Brain microvascular endothelial cell (primary cell): ENCODE data around the gene YAF2.

ENCODE experiments used
- DNase-seq: peaks from one replicate; pipeline ENCODE4 v3.0.0-alpha.2; 2020
- H3K27ac ChIP-seq: fragments of 250-450 bp; sonication (Bioruptor Pico); 2 replicates; pipeline ENCODE4 v1.5.1; 2020; ENCODE audit warnings: mild to moderate bottlenecking, moderate library complexity
- H3K27me3 ChIP-seq: fragments of 250-450 bp; sonication (Bioruptor Pico); replicated peaks from 2 replicates; pipeline ENCODE4 v1.5.1; 2020; ENCODE audit warnings: mild to moderate bottlenecking
- H3K36me3 ChIP-seq: fragments of 250-450 bp; sonication (Bioruptor Pico); replicated peaks from 2 replicates; pipeline ENCODE4 v1.5.1; 2020; ENCODE audit warnings: mild to moderate bottlenecking
- H3K4me3 ChIP-seq: 2 replicates; pipeline ENCODE4 v1.5.1; 2011; ENCODE audit warnings: low read depth, mild to moderate bottlenecking, control low read depth, low read length, moderate library complexity
- in situ Hi-C: cut with HindIII; loops from 2 replicates; pipeline ENCODE4 v1.10.0; 2017; ENCODE audit warnings: low sequenced_read_pairs, low pct_ligation_motif_present
- TF ChIP-seq, protein P1 (sequence below): IDR thresholded peaks from 2 replicates; pipeline ENCODE4 v1.5.1; 2011; ENCODE audit warnings: low read depth, mild to moderate bottlenecking, moderate library complexity, low read length, control low read depth, inconsistent platforms; ENCODE audit errors: missing control alignments

The YAF2 gene

DNA sequence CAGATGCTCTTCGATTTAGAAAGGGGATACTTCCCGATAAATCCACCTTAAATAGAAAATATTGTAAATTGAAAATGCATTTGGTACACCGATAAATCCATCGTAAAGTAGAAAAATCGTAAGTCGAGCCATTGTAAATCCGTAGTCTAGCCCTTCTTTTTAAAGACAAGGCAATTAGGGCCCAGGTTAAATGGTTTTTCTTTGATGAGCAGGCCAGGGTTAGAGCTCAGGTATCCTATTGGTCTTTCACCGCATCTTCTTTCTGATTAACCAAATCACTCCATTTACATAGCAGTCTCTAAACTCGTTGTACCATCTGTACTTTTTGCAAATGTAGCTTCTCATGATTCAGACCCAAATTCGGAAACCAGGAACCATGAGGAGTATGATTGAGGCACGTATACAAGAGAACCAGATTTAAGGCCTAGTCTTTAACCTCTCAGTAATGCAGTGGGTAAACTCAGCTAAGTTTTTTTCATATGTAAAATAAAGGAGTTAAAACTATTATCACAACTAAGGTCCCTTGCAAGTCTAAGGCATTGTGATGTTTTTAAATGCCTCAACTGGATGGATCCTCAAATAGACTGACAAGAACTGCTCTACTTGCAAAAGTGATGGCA, 2.2 kb upstream of the YAF2 start:
- in situ Hi-C loops, result no loop called here
- Histone ChIP-seq H3K4me3 (no peak overlapping the region), H3K27me3 (no peaks in the 10 kb centered on the region), H3K27ac (no peak overlapping the region), H3K36me3 (no peaks in the 10 kb centered on the region)
- TF ChIP-seq, protein P1, sequence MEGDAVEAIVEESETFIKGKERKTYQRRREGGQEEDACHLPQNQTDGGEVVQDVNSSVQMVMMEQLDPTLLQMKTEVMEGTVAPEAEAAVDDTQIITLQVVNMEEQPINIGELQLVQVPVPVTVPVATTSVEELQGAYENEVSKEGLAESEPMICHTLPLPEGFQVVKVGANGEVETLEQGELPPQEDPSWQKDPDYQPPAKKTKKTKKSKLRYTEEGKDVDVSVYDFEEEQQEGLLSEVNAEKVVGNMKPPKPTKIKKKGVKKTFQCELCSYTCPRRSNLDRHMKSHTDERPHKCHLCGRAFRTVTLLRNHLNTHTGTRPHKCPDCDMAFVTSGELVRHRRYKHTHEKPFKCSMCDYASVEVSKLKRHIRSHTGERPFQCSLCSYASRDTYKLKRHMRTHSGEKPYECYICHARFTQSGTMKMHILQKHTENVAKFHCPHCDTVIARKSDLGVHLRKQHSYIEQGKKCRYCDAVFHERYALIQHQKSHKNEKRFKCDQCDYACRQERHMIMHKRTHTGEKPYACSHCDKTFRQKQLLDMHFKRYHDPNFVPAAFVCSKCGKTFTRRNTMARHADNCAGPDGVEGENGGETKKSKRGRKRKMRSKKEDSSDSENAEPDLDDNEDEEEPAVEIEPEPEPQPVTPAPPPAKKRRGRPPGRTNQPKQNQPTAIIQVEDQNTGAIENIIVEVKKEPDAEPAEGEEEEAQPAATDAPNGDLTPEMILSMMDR, result no peak
- DNase-seq, result no peak

GRCh38 chr12:42237853-42238239, 202 bp downstream of the YAF2 start:
- Histone ChIP-seq H3K4me3 (peak overlapping the region; percentile 76), H3K27me3 (no peaks in the 10 kb centered on the region), H3K36me3 (peaks cover 3% of the 10 kb centered on the region), H3K27ac (peak overlapping the region; percentile 79)
- TF ChIP-seq, protein P1, result no peak
- no peak for DNase-seq
- in situ Hi-C loops, result no loop called here

- in situ Hi-C loops, result no loop called here
- H3K4me3 ChIP-seq, result peak overlapping the region; percentile 76
- H3K27ac ChIP-seq, result peak overlapping the region; percentile 79
- peaks cover 3% of the 10 kb centered on the region for H3K36me3 ChIP-seq
- no peaks in the 10 kb centered on the region for H3K27me3 ChIP-seq
- TF ChIP-seq, protein P1, result peak; percentile 59
- peak; percentile 69 for DNase-seq
Observed at GRCh38 chr12:42237052-42237852, 796 bp downstream of the YAF2 start.

DNA sequence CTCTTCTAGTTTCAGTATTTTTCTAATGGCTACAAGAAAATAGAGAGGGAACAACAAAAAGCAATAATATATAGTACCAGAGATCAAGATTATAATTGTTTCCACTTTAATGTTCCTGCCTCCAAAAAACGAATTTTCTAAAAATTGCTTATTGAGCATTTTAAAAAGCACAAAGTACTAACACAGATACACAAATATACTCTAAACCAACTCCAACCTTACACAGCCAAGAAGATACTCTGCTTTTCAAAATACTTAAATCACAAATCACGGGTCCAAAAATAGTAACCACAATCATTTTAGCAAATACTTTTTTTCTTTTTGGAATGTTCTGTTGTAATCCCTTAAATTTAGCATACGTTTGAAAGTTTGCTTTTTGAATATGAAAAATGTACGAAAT, 2.0 kb downstream of the YAF2 start:
- H3K36me3 ChIP-seq, result peaks cover 3% of the 10 kb centered on the region
- no peaks in the 10 kb centered on the region for H3K27me3 ChIP-seq
- in situ Hi-C loops, result no loop called here
- H3K4me3 ChIP-seq, result no peak overlapping the region
- TF ChIP-seq, protein P1, result no peak
- H3K27ac ChIP-seq, result no peak overlapping the region
- DNase-seq, result no peak

GRCh38 chr12:42235426-42235825, 2.6 kb downstream of the YAF2 start:
- Histone ChIP-seq H3K27me3 (no peaks in the 10 kb centered on the region), H3K36me3 (peaks cover 3% of the 10 kb centered on the region), H3K4me3 (no peak overlapping the region), H3K27ac (no peak overlapping the region)
- in situ Hi-C loops, result no loop called here
- DNase-seq, result no peak
- TF ChIP-seq, protein P1, result no peak
